H1 (cell line): ENCODE data around the gene FRY. TPM values are rescaled to one million over a fixed set of nuclear protein-coding genes. Genes with fewer than 3 reads are reported as not detected.

Source experiments
- CTCF ChIA-PET: fragments of 300-600 bp; sonication (Branson Sonifier 250); formaldehyde crosslinking; loops from one replicate; lab custom pipeline; 2021; ENCODE audit not compliant: partially characterized antibody; lab: Charles Lee
- POLR2A ChIA-PET: fragments of 300-600 bp; sonication (Branson Sonifier 250); formaldehyde crosslinking; loops from one replicate; lab custom pipeline; 2021; ENCODE audit warnings: inconsistent platforms; ENCODE audit not compliant: partially characterized antibody; lab: Charles Lee
- DNase-seq, 2 experiments: peaks; one replicate each; pipeline versions ENCODE4 v3.0.0 to v3.0.0-alpha.2; 2010 to 2022; ENCODE audit warnings: low spot score in 2 of 2, low read depth in 1 of 2, mixed read lengths in 1 of 2
- FAIRE-seq: peaks from 2 replicates; lab custom pipeline; 2011; peaks lifted over from hg19 to GRCh38; lab: Jason Lieb, UNC
- H2AFZ ChIP-seq: 2 replicates; pipeline ENCODE4 v1.8.1; 2012; ENCODE audit warnings: low read length, inconsistent platforms
- H2AK5ac ChIP-seq: 2 replicates; pipeline ENCODE4 v1.6.1; 2013; ENCODE audit warnings: low read depth, low read length
- H2BK120ac ChIP-seq: replicated peaks from 2 replicates; pipeline ENCODE3; 2013; ENCODE audit warnings: low read depth, low read length, inconsistent platforms
- H2BK12ac ChIP-seq: 2 replicates; pipeline ENCODE4 v1.6.1; 2013; ENCODE audit warnings: low read depth, low read length
- H2BK15ac ChIP-seq: 2 replicates; pipeline ENCODE4 v1.6.1; 2013; ENCODE audit warnings: low read length
- H2BK20ac ChIP-seq: 2 replicates; pipeline ENCODE4 v1.6.1; 2013; ENCODE audit warnings: low read length
- H2BK5ac ChIP-seq: 2 replicates; pipeline ENCODE4 v1.6.1; 2013; ENCODE audit warnings: low read depth, low read length
- H3K14ac ChIP-seq: 2 replicates; pipeline ENCODE4 v1.6.1; 2013; ENCODE audit warnings: inconsistent platforms; ENCODE audit not compliant: insufficient read length
- H3K18ac ChIP-seq: 2 replicates; pipeline ENCODE4 v1.6.1; 2013; ENCODE audit warnings: low read length; ENCODE audit errors: extremely low read depth
- H3K23ac ChIP-seq: 2 replicates; pipeline ENCODE4 v1.6.1; 2013; ENCODE audit warnings: inconsistent platforms; ENCODE audit not compliant: insufficient read length
- H3K23me2 ChIP-seq: 2 replicates; pipeline ENCODE4 v1.6.1; 2013; ENCODE audit warnings: low read depth, low read length
- H3K27ac ChIP-seq: 2 replicates; pipeline ENCODE4 v1.6.1; 2011; ENCODE audit warnings: low read depth, low read length, inconsistent platforms
- H3K27me3 ChIP-seq, 4 experiments: replicated peaks in 1 of 4; 1 replicate in 1 of 4; 2 replicates in 3 of 4; pipeline versions ENCODE4 v1.6.1 to v1.8.1; 2011 to 2013; ENCODE audit warnings: low read length in 3 of 4, mild to moderate bottlenecking in 3 of 4, inconsistent platforms in 2 of 4, mixed read lengths in 2 of 4, moderate library complexity in 1 of 4; ENCODE audit not compliant: control insufficient read depth in 3 of 4, insufficient read depth in 3 of 4; ENCODE audit errors: extremely low read depth in 1 of 4
- H3K36me3 ChIP-seq, 4 experiments: 2 replicates each; pipeline versions ENCODE4 v1.6.1 to v1.8.1; 2011 to 2013; ENCODE audit warnings: mild to moderate bottlenecking in 4 of 4, low read length in 3 of 4, moderate library complexity in 2 of 4, control low read depth in 1 of 4, inconsistent platforms in 1 of 4; ENCODE audit not compliant: insufficient read depth in 4 of 4, control insufficient read depth in 2 of 4
- H3K4ac ChIP-seq: replicated peaks from 2 replicates; pipeline ENCODE3; 2013; ENCODE audit warnings: low read length, low read depth, mixed read lengths, inconsistent platforms; ENCODE audit not compliant: insufficient read length
- H3K4me1 ChIP-seq, 4 experiments: replicated peaks in 1 of 4; 1 replicate in 1 of 4; 2 replicates in 3 of 4; pipeline versions ENCODE4 v1.6.1 to v1.8.1; 2011 to 2013; ENCODE audit warnings: low read length in 3 of 4, inconsistent platforms in 2 of 4, mixed read lengths in 1 of 4; ENCODE audit not compliant: insufficient read depth in 4 of 4, control insufficient read depth in 3 of 4
- H3K4me2 ChIP-seq, 2 experiments: 2 replicates each; pipeline versions ENCODE4 v1.6.1 to v1.8.1; 2011 to 2013; ENCODE audit warnings: low read depth in 2 of 2, low read length in 2 of 2, control low read depth in 1 of 2, inconsistent platforms in 1 of 2, mild to moderate bottlenecking in 1 of 2; ENCODE audit not compliant: insufficient read depth in 1 of 2
- H3K4me3 ChIP-seq, 4 experiments: fragments of 200-600, 300-600 bp in 1 of 4; sonication (generic), shearing (Covaris generic), sonication (Bioruptor Twin) in 1 of 4; 2 replicates each; pipeline versions ENCODE4 v1.5.1 to v1.8.1; 2011 to 2016; ENCODE audit warnings: low read length in 4 of 4, low read depth in 3 of 4, control low read depth in 2 of 4, inconsistent platforms in 2 of 4, mild to moderate bottlenecking in 2 of 4, mixed read lengths in 1 of 4, moderate library complexity in 1 of 4; ENCODE audit not compliant: insufficient read depth in 2 of 4; ENCODE audit errors: extremely low read depth in 1 of 4
- H3K56ac ChIP-seq: replicated peaks from 2 replicates; pipeline ENCODE3; 2013; ENCODE audit warnings: low read depth, mild to moderate bottlenecking, mixed read lengths, low read length, inconsistent platforms; ENCODE audit not compliant: insufficient read length
- H3K79me1 ChIP-seq: 2 replicates; pipeline ENCODE4 v1.6.1; 2013; ENCODE audit warnings: low read depth, low read length, control low read depth
- H3K79me2 ChIP-seq, 2 experiments: 2 replicates each; pipeline versions ENCODE4 v1.6.1 to v1.8.1; 2012 to 2013; ENCODE audit warnings: low read length in 2 of 2, mild to moderate bottlenecking in 2 of 2, inconsistent platforms in 1 of 2; ENCODE audit not compliant: insufficient read depth in 2 of 2, control insufficient read depth in 1 of 2
- H3K9ac ChIP-seq, 4 experiments: replicated peaks in 1 of 4; 1 replicate in 1 of 4; 2 replicates in 3 of 4; pipeline versions ENCODE4 v1.6.1 to v1.8.1; 2011 to 2013; ENCODE audit warnings: low read depth in 3 of 4, low read length in 3 of 4, control low read depth in 2 of 4, mild to moderate bottlenecking in 2 of 4, moderate library complexity in 2 of 4, inconsistent platforms in 1 of 4; ENCODE audit errors: extremely low read depth in 1 of 4
- H3K9me3 ChIP-seq, 2 experiments: 2 replicates each; pipeline versions ENCODE4 v1.6.1 to v1.8.1; 2012 to 2013; ENCODE audit warnings: mild to moderate bottlenecking in 2 of 2, moderate library complexity in 2 of 2, control low read depth in 1 of 2, inconsistent platforms in 1 of 2, low read depth in 1 of 2, low read length in 1 of 2, mixed read lengths in 1 of 2; ENCODE audit not compliant: insufficient read depth in 2 of 2
- H4K20me1 ChIP-seq, 2 experiments: replicated peaks in 1 of 2; 2 replicates each; pipeline versions ENCODE3 to v1.8.1; 2011 to 2013; ENCODE audit warnings: inconsistent platforms in 2 of 2, low read length in 2 of 2, mild to moderate bottlenecking in 1 of 2; ENCODE audit not compliant: insufficient read depth in 2 of 2, control insufficient read depth in 1 of 2
- H4K5ac ChIP-seq: 2 replicates; pipeline ENCODE4 v1.6.1; 2013; ENCODE audit warnings: low read length, low read depth, mixed read lengths, inconsistent platforms; ENCODE audit not compliant: insufficient read length
- H4K8ac ChIP-seq: 2 replicates; pipeline ENCODE4 v1.8.0; 2013; ENCODE audit warnings: mild to moderate bottlenecking, moderate library complexity, low read length, inconsistent platforms; ENCODE audit not compliant: insufficient read depth; ENCODE audit errors: extremely low read depth
- H4K91ac ChIP-seq: replicated peaks from 2 replicates; pipeline ENCODE3; 2013; ENCODE audit warnings: low read length, mixed read lengths, inconsistent platforms; ENCODE audit not compliant: insufficient read length
- ASH2L ChIP-seq: fragments of 200-600, 300-600 bp; sonication (generic); IDR thresholded peaks from one replicate; pipeline ENCODE4 v1.7.1; 2017; ENCODE audit warnings: low read length
- CBX8 ChIP-seq: fragments of 300-800, 300-1000 bp; sonication (generic); IDR thresholded peaks from 2 replicates; pipeline ENCODE4 v1.7.1; 2016; ENCODE audit warnings: low read depth, low read length, borderline replicate concordance
- CEBPB ChIP-seq: IDR thresholded peaks from 2 replicates; pipeline ENCODE4 v1.6.1; 2012; ENCODE audit warnings: low read depth, low read length
- CHD1 ChIP-seq: IDR thresholded peaks from 2 replicates; pipeline ENCODE4 v1.6.1; 2012; ENCODE audit warnings: low read depth, low read length, improper control_type of control experiment
- SIN3A ChIP-seq, 2 experiments: IDR thresholded peaks in 1 of 2; conservative IDR thresholded peaks in 1 of 2; 2 replicates each; pipeline ENCODE4 v1.6.1; 2011 to 2012; ENCODE audit warnings: low read length in 2 of 2, improper control_type of control experiment in 1 of 2, low read depth in 1 of 2, mild to moderate bottlenecking in 1 of 2
- SIRT6 ChIP-seq: IDR thresholded peaks from one replicate; pipeline ENCODE4 v1.7.1; 2012; ENCODE audit warnings: low read length, inconsistent platforms
- SUZ12 ChIP-seq: fragments of 200-600 bp; sonication (generic); IDR thresholded peaks from 2 replicates; pipeline ENCODE4 v1.6.1; 2012; ENCODE audit warnings: mild to moderate bottlenecking, inconsistent platforms, low read length, moderate library complexity, mixed read lengths
- TEAD4 ChIP-seq: IDR thresholded peaks from 2 replicates; pipeline ENCODE4 v1.6.1; 2012; ENCODE audit warnings: low read depth, low read length, inconsistent platforms, mixed read lengths
- WGBS, 2 experiments: shearing (Covaris generic) in 1 of 2; methylation state at CpG; one replicate each; pipeline versions ENCODE4 v1.1.6 to v1.1.7; 2013 to 2015; ENCODE audit warnings: low lambda C conversion rate in 2 of 2, mixed read lengths in 2 of 2, inconsistent platforms in 1 of 2, low coverage in 1 of 2, missing lambda C conversion rate in 1 of 2; ENCODE audit not compliant: insufficient replicate concordance in 2 of 2, insufficient coverage in 1 of 2, insufficient read length in 1 of 2; ENCODE audit errors: extremely low coverage in 1 of 2, missing lambda C conversion rate in 1 of 2; 5-methylcytosine and 5-hydroxymethylcytosine counted together
- polyA plus RNA-seq, 7 experiments: library from polyadenylated mRNA; depleted of rRNA in 3 of 7; stranded (reverse) in 5 of 7; unstranded in 2 of 7; fragments of >200 nt in 5 of 7; fragments of 200-250 nt in 2 of 7; gene quantifications; 1 replicate in 5 of 7; 2 replicates in 1 of 7; 4 replicates in 1 of 7; pipeline versions ENCODE4 v1.2.1 to v1.2.3, GENCODE V29; 2011 to 2013; ENCODE audit warnings: missing spikeins in 2 of 7, mixed read lengths in 2 of 7
- total RNA-seq: library from RNA; stranded (reverse); fragmentation: NEBNext Ultra II Directional; extraction: Animal tissue kit (Norgen Biotek cat#: 25700); gene quantifications from 2 replicates; pipeline ENCODE4 v1.2.1, GENCODE V29; 2021

FRY gene
- total and polyA plus RNA-seq, 2 of the 8 experiments (the other 6 are each of a cell fraction or from before 2014, with no cell fraction given) = 4.3 to 9.2 TPM

DNA sequence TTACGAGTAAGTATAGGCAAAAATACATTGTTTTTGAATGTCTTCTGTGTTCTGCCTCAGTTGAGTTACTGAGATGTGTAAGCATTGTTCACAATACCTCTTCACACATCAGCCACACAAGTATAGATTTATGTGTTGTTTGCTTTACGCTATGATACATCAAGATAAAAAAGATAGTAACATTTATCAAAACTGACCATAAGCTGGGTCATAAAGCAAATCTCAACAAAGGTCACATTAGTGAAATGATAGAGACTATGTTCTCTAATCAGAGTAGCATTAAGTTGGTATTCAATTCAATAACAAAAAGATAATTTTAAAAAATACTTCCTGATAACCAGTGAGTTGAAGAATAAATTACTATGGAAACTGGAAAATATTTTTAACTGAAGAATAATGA, 156.1 kb downstream of the FRY start:
- 0 out of 7 replicates have a peak, but pooled peaks cover 0 to 2% (median 0%) of the 10 kb centered on the region in 4 experiments for H3K4me1 ChIP-seq
- no peak for TF ChIP-seq CEBPB
- no peak for TF ChIP-seq SIN3A (conservative IDR thresholded peaks at IDR 0.05 in 1 of 2, IDR thresholded peaks at IDR 0.05 in 1 of 2; ENCODE audit: low read depth in 1 of 2, low read length in 2 of 2)
- TF ChIP-seq ASH2L = no peak
- no peak for TF ChIP-seq SIRT6
- TF ChIP-seq CBX8 = no peak
- no peak for TF ChIP-seq TEAD4
- no peak for TF ChIP-seq SUZ12
- TF ChIP-seq CHD1 = no peak
- TF ChIP-seq, all 59 proteins: peak for 0
- H4K5ac ChIP-seq = no peak overlapping the region
- H3K27me3 ChIP-seq = no peaks in the 10 kb centered on the region
- no peak overlapping the region for H3K4me2 ChIP-seq
- peaks cover 0 to 3% (median 0%) of the 10 kb centered on the region in 4 experiments; a peak in 3 of 8 replicates for H3K36me3 ChIP-seq
- no peaks in the 10 kb centered on the region for H3K79me1 ChIP-seq
- CTCF ChIA-PET = interaction anchor here (1.0 to 2.2 kb wide), 3 partner anchors 9 to 23 kb away, joined by 3 to 10 read pairs (median 5); no protein-coding TSS in a partner anchor
- H4K91ac ChIP-seq = no peak overlapping the region
- FAIRE-seq (no peak), DNase-seq (no peak)
- H3K9ac ChIP-seq = no peak overlapping the region
- no peak overlapping the region for H3K18ac ChIP-seq
- no peak overlapping the region for H2AFZ ChIP-seq
- no peaks in the 10 kb centered on the region for H4K20me1 ChIP-seq
- no peak overlapping the region for H2BK12ac ChIP-seq
- H4K8ac ChIP-seq = no peak overlapping the region
- H3K4me3 ChIP-seq = no peak overlapping the region
- H2BK5ac ChIP-seq = no peak overlapping the region
- no peaks in the 10 kb centered on the region for H3K79me2 ChIP-seq
- no peak overlapping the region for H2AK5ac ChIP-seq
- H3K23me2 ChIP-seq = no peaks in the 10 kb centered on the region
- H3K14ac ChIP-seq = no peak overlapping the region
- no peak overlapping the region for H3K27ac ChIP-seq
- no peak overlapping the region for H2BK120ac ChIP-seq
- H3K4ac ChIP-seq = no peak overlapping the region
- no peak overlapping the region for H3K23ac ChIP-seq
- H2BK15ac ChIP-seq = no peak overlapping the region
- POLR2A ChIA-PET = no interaction called here
- H3K56ac ChIP-seq = no peak overlapping the region
- no peaks in the 10 kb centered on the region for H3K9me3 ChIP-seq
- WGBS, 2 experiments = 88% methylated on average over 2 of the region's 2 CpGs; no CpG with 5 or more reads in 1 of the 2 experiments
- no peak overlapping the region for H2BK20ac ChIP-seq
